SK-N-DZ (cell line): ENCODE measurements around the gene CDK10.
A peak's percentile ranks its signal among the peaks of the same experiment; 100 is the strongest.

Experiments used
- DNase-seq: peaks from one replicate; pipeline ENCODE4 v3.0.0-alpha.2; 2015; ENCODE audit warnings: low spot score

CDK10 gene

GRCh38 chr16:89710709-89711564, 24.4 kb downstream of the CDK10 start:
- no peak for DNase-seq

DNA sequence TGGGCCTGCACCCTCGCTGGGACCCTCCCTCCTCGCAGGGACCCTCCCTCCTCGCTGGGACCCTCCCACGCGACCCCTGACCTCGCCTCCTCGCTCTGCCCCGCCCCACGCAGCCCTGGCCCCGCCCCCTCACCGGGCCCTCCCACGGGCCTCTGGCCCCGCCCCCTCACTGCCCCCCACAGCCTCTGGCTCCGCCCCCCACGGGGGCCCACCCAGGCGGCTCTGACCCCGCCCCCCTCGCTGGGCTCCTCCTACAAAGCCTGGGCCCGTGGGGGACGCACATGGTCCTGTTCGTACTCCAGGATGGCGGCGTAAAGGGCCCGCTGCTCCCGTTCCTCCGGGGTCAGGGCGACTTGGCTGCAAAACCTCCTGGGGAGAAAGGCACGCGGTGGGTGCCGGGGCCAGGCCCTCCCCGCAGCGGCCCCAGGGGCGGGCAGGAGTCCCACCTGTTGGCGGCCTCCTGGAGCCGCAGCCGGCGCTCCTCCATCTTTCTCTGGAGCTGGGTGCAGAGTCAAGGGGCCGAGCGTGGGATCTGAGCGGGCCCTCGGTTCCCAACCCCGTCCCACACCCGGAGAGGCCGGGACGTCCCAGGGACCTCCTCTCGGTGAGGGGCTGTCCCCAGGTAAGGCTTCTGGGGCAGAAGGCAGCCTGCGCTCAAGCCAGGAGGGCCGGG, 25.2 kb downstream of the CDK10 start:
- peak; percentile 67 for DNase-seq

- DNase-seq: no peak
These were observed 25.8 kb downstream of the CDK10 start for GRCh38 chr16:89712274-89712781.

- DNase-seq: no peak
These were observed 30.0 kb downstream of the CDK10 start for GRCh38 chr16:89716493-89716892.

- no peak for DNase-seq
These were observed 30.6 kb downstream of the CDK10 start for GRCh38 chr16:89716916-89717687.

- DNase-seq: no peak
These were observed 31.4 kb downstream of the CDK10 start for GRCh38 chr16:89717688-89718505.

GRCh38 chr16:89720551-89720812, 34.0 kb downstream of the CDK10 start:
- DNase-seq: no peak

DNA sequence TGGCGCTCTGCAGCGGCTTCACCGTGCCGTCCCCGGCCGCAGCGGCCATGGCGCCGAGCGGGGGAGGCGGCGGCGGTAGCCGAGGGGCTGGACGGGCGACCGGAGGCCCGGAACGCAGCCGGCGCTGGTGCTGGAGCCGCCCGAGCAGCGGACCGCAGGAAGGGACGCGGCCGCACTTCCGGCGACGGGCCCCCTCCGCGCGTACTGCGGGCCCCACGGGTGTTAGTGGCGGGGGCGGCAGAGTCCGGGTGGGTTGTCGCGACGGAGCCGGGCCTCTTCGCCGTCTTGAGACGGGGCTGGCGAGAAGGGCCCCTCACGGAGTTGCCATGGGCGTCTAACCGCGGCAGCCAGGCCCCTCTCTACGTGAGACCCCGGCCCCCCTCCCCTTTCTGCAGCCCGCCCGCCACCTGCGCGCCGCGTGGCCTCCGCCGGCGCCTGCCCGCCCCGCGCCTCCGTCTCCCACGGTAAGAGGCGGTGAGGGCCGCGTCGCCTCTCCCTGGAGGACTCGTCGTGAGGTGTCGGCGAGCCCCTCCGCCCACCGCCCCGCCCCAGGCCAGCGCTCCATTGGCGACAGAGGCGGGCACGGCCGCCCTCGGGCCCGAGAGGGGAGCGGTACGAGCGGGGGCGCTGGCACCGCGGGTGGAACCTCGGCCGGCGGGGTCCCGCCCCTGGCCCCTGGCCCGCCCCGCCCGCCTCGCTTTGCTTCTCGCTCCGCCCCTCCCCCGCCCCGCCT, 34.5 kb downstream of the CDK10 start, which contains the start of the genes VPS9D1 and ZNF276:
Gene VPS9D1, minus strand, starts transcription at position 86 of the 733 bp plus-strand sequence. Its CDS starts 37 bp downstream, at position 49.
Gene ZNF276, plus strand, starts transcription at position 725 of the 733 bp plus-strand sequence. CDS start 104 bp downstream, outside the sequence.
- DNase-seq: peak; percentile 81

DNA sequence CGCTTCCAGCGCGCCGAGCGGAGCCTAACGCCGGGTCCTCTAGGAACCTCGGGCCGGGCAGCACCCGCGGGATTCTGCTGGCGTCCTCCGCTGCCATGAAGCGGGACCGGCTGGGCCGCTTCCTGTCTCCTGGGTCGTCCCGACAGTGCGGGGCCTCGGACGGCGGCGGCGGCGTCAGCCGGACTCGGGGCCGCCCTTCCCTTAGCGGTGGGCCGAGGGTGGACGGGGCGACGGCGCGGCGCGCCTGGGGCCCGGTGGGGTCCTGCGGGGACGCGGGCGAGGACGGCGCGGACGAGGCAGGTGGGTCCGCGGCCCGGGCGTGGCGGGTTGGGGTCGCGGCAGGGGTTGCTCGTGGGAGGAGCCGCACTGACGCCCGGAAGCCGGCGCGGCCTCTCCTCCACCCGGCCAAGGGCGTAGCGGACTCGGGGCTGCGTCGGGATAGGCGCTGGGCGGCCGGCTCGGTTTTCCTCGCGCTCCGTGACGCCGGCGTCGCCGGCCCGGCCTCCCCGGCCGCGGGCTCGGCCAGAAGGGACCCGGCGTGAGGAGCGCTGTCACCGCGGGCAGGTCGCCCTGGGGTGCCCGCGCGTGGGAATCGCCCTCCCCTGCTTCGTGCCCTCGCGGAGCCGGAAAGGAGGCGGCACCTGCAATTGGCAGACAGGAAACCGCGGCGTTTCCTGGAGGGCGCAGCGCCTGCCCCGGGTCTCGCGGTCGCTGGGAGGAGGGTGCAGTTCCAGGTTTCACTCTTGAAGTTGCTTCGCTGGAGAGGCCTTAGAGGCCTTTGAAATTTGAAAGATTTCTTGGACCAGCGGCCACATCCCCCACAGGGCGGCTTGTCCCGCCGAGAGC, 35.3 kb downstream of the CDK10 start:
- no peak for DNase-seq

- DNase-seq: no peak
These were observed 36.1 kb downstream of the CDK10 start for GRCh38 chr16:89722392-89723278.

DNA sequence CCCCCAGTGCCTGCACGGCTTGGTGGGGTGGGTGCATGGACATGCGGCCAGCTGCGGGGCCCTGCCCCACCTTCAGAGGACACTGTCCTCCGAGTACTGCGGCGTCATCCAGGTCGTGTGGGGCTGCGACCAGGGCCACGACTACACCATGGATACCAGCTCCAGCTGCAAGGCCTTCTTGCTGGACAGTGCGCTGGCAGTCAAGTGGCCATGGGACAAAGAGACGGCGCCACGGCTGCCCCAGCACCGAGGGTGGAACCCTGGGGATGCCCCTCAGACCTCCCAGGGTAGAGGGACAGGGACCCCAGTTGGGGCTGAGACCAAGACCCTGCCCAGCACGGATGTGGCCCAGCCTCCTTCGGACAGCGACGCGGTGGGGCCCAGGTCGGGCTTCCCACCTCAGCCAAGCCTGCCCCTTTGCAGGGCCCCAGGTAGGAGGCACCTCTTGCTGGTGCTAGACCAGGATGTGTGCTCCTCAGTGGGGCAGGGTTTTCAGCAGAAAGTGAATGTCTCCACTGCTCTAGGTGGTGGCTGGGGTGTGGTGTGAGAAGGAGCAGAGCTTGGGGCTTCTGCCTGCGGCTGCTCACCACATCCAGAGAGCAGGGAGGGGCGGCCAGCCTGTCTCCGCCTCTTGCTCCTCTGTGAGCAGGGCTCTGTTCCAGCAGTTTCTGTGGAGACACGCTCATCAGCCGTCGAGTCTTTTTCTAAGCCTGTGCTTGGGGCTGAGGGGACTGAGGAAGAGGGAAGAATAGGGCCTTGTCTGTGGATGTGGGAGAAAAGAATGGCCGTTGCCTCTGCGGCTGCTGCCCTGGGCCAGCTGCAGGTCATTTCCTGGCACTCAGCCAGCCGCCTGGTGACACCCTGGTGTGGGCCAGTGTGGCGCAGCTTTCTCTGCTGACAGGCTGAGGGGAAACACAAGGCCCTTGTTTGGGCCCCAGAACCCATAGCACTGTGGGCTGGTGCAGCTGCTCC, 37.1 kb downstream of the CDK10 start:
- DNase-seq: no peak

DNA sequence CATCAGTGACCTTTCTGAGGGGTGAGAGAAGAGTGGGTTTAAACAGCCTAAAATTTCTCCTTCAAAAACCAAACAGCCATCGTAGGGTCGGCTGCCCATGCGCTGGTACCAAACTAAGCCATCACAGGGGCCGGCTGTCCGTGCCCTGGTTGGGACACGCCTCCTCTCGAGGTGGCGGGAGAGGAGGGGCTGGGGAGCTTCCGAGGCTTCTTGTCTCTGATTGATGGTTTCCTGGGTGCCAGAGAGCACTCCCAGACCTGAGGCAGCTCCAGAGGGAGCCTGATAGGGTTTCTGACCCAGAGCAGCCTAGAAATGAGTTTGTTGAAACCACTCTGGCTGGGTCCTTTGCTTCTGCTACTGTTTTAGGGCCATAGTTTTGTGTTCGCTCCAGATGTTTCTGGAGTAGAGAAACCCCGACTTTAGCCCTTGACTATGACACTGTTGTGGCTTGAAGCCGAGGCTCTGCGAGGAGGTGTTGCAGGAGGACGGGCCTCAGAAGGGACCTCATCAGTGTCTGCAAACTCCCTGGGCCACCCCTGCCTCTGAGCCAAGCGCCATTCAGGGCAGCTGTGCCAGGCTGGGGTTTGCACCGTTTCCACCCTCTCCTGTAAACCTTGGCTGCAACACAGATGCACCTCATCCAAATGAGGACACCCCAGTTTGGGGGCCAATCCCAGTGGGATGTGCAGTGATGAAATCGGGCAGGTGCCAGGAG, 41.1 kb downstream of the CDK10 start:
- DNase-seq: no peak

DNA sequence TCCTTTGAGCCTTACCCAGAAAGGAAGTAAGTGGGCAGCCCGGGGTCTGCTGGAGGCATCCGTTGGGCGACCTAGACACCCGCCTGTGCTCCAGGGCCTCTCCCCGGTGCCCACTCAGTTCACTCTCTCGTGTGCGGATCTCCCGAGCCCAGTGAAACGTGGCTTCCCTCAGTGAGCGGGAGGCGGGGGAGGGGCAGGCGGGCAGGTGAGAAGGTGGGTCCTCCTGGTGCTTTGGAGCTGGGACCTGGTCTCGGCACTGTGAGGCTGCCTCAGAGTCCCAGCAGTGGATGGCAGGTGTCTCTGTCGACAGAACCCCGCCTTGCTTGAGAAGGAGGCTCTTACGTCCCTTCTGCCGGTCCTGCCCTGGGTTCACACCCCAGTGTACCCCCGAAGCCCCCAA, 42.8 kb downstream of the CDK10 start:
- DNase-seq: no peak

- no peak for DNase-seq
These were observed 43.5 kb downstream of the CDK10 start for GRCh38 chr16:89729863-89730593.

GRCh38 chr16:89730610-89731234, 44.2 kb downstream of the CDK10 start:
- no peak for DNase-seq
